GM21786 (cell line): ENCODE data around the gene TRAK1.

ENCODE experiments used
- ATAC-seq: cut with Tn5 transposase; IDR thresholded peaks from one replicate; pipeline ENCODE4 v1.9.1; 2021; ENCODE audit not compliant: unreplicated experiment

The TRAK1 gene

GRCh38 chr3:42149975-42150374, 58.8 kb downstream of the TRAK1 start:
- no peak for ATAC-seq

GRCh38 chr3:42151596-42152168, 60.5 kb downstream of the TRAK1 start:
- ATAC-seq = no peak

- no peak for ATAC-seq
Measured at GRCh38 chr3:42152193-42152592, 61.0 kb downstream of the TRAK1 start.

GRCh38 chr3:42153039-42153438, 61.9 kb downstream of the TRAK1 start:
- ATAC-seq = no peak

GRCh38 chr3:42157540-42158538, 66.7 kb downstream of the TRAK1 start:
- no peak for ATAC-seq

GRCh38 chr3:42159147-42159546, 68.0 kb downstream of the TRAK1 start:
- ATAC-seq = no peak

GRCh38 chr3:42159706-42160472, 68.7 kb downstream of the TRAK1 start:
- peak; percentile 84 for ATAC-seq

- ATAC-seq = no peak
Measured at GRCh38 chr3:42161050-42161935, 70.1 kb downstream of the TRAK1 start.

- ATAC-seq = no peak
Measured at GRCh38 chr3:42162462-42162861, 71.3 kb downstream of the TRAK1 start.

GRCh38 chr3:42163622-42164244, 72.6 kb downstream of the TRAK1 start:
- ATAC-seq = no peak

- no peak for ATAC-seq
Measured at GRCh38 chr3:42164656-42165055, 73.5 kb downstream of the TRAK1 start.

- ATAC-seq = no peak
Measured at GRCh38 chr3:42165211-42165610, 74.1 kb downstream of the TRAK1 start.

- ATAC-seq = no peak
Measured at GRCh38 chr3:42166214-42166613, 75.1 kb downstream of the TRAK1 start.

- no peak for ATAC-seq
Measured at GRCh38 chr3:42166662-42167300, 75.6 kb downstream of the TRAK1 start.

GRCh38 chr3:42169579-42170120, 78.5 kb downstream of the TRAK1 start:
- no peak for ATAC-seq

- no peak for ATAC-seq
Measured at GRCh38 chr3:42172047-42172654, 81.0 kb downstream of the TRAK1 start.

GRCh38 chr3:42173307-42173706, 82.2 kb downstream of the TRAK1 start:
- no peak for ATAC-seq

- ATAC-seq = no peak
Measured at GRCh38 chr3:42174679-42175385, 83.7 kb downstream of the TRAK1 start.
